HT1080 (cell line): ENCODE measurements around the gene PEX10. TPM values are rescaled to one million over a fixed set of nuclear protein-coding genes. Genes with fewer than 3 reads are reported as not detected.

Experiments used
- DNase-seq: peaks from one replicate; pipeline ENCODE4 v3.0.0-alpha.2; 2015; ENCODE audit warnings: low read depth
- total RNA-seq: library from RNA; depleted of rRNA; stranded (reverse); fragments of >200 nt; shearing (Covaris generic); gene quantifications from 2 replicates; pipeline ENCODE4 v1.2.3, GENCODE V29; 2014

PEX10 gene
- total RNA-seq, 1 experiment from 2014 or later, result 25.6 TPM

DNA sequence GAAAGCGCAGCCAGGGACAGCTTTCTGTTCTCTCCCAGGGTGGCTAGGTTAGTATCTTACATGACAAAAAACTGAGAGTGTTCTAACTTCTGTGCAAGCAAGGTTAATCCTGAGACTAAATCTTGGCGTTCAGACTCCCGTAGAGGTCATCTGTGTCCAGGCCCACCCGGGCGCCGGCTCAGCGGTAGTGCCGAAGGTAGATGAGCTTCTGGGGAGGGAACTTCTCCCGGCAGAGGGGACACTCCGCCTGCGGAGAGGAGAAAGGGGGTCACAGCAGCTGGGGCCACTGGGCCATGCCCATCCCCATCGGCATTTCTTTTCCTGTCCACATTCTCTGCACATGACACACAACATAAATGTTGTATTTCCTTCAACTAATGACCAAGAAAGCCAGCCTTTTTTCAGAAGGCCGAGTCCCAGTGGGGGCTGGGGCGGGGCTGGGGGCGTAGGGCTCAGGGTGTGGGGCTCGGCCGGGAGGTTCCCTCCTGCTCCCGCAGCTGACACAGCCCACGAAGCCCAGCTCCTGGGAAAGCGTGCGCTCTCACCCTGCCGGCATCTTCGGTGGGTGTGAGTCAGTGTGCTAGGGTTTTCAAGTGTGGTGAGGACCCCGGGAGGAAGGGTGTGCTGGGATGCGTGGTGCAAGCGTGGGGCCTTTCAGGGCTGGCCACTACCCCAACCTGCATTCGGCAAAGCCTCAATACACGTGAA is 6.6 kb downstream of the PEX10 start:
- DNase-seq, result peak; percentile 46

DNA sequence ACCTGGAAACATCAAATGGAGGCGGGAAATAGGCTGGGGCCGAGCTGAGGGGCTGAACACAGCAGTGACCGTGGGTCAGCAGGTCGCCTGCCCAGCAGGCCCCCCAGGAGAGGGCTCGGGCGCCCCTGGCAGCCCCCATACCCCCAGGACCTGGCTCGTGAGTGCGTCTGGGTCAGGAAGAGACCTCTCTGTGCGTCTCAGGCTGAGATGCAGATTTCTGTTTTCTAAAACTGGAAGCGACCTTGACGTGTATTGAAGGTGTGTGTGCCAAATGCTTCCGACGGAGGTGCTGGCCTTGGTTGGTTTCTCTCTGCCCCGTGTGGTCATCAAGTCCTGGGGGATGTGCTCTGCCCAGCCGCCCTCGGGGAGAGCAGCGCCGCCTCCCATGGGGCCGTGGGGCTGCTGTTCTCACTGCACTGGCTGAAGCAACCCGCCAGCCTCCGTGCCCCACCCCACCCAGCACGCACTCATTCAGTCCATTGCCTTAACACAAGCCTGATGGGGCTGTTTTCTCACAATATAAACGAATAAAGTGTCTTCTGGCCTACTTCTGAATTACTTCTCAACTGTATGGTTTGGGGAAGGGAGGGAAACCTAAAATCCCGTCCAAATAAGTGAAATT is 7.4 kb downstream of the PEX10 start:
- no peak for DNase-seq

DNA sequence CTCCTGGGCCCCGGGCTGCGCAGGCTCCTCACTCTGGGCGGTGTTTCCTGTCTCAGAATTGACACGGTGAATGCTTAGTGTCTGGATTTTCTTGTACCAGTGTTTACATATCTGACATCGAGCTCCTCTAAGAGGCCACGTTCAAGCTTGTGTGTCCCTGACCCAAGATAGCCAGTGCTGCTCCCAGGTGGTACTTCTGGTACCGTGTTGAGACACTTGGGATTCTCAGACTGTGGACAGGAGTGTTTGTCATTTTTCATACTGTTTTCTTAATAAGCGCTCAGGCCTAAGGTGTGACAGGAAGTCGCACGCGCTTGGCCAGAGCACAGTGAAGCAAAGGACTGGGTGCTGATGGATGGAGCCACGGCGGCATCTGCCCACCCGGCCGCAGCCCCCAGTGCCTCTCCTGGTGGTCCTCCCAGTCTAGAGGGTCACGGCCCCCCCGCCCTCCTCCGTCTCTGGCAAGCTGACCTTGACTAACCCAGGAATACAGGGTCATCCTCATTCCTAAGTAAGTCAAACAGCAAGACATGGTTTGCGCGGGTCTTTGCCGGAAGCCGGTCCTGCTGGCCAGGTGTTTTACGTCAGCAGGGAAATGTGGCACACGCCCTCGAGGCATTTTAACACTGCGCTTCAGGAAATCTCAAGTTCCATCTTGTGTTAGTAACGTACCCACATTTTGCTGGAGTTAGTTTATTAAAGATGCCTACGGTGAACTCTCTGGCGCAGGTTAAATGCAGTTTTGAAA is 8.0 kb downstream of the PEX10 start:
- no peak for DNase-seq

DNA sequence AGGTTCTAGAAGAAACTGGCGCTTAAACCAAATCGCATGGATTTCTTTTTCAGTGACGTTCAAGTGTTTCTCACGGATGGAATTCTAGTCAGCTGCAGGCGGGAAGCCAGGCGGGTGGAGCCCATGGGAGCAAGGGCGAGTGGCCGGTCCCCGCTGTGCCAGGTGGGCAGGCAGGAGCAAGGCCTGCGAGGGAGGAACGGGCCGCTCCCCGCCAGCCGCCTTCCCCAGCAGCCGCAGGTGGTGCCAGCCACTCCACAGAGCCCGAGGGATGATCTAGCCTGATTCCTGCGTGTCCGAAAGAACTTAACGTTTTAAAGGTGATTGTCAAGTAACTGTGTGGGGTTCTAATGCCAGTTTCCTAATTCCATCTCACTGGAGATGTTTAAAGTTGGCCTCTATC is 9.1 kb downstream of the PEX10 start:
- DNase-seq, result no peak

DNA sequence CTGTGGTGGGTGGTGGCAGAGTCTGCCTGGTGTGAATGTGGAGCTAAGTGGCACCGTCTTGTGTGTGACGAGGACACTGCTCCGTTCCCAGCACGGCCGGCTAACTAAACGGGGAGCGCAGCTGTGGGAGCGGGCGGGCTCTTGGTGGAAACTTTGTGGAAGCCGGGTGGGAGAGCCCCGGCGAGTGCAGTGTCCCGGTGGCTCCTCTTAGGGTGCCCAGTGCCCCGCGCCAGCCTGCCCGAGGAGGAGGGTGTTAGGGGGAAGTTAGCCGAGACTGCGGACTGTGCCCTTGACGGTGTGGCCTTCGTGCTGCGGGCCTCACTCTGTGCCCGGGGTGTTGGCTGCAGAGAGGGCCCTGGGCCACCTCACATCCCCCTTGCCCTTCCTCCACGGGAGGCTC is 9.9 kb downstream of the PEX10 start:
- no peak for DNase-seq

DNA sequence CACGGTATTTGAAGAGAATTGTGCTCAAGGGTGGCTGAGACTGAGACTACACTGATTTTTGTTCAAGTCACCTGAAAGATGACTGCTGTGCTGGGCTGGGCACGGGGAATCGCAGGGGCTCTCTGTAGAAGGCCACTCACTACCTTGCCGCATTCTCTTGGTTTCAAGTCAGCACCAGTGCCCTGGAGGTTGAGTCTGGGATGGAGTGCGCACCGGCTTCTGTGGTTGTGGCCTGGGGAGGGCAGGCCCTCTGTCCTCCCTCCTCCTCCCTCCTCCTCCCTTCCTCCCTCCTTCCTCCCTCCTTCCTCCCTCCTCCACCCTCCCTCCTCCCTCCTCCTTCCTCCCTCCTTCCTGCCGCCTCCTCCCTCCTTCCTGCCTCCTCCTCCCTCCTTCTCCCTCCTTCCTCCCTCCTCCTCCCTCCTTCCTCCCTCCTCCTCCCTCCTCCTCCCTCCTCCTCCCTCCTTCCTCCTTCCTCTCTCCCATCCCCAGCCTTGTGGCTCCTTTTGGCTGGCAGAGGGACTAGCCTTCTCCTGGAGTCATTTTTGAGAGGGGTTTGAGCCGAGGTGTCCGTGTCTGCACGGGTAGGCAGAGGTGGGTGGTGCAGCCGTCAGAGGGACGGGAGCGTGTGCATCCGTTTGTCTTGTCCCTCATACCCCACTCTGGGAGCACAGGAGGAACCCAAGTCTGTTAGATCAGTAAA is 11.3 kb downstream of the PEX10 start:
- DNase-seq, result no peak

DNA sequence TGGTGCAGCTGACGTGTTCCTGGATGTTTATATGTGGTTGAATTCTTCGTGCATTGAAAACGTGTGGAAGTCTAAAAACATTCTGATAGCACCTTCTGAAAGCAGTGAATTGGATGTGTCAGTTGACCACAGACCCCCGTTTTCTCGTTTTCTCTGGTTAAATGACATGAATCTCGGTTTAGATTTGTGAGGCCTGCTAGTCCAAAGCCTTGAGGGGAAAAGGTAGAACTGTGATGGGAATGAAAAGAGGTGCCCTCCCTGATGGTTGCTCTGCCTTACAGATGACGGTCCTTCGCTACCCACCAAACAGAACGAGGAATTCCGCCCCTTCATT is 11.8 kb downstream of the PEX10 start:
- DNase-seq, result no peak

DNA sequence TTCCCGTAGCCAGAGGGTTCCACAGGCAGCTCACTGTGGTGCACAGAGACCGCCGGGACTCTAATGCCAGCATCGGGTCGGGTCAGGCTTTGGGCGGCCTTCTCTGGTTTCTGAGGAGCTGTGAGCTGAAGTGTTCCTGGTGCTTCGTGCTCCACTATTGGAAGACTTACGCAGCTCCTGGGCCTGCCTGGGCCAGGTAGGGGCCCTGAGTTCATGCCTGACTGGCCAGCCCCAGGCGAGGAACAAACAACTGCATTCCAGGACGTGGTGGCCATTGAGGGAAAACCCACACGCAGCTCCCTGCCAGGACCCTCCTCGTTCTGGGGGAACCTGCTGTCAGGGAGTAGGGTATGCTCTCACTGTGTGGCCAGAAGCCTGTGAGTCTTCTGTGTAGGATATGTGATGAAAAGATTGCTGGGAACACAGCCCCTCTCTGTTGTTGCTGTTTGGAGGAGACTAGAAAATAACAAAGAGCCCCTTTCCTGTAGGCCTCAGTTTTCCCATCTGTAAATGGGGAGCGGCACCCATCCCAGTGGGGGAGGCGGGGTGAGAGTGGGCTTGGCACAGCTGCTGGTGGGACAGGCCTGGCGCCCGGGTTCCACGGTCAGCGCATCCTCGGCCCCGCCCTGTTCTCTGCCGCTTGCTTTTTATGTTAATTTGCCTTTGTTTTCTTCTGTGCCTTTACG is 12.3 kb downstream of the PEX10 start:
- no peak for DNase-seq

DNA sequence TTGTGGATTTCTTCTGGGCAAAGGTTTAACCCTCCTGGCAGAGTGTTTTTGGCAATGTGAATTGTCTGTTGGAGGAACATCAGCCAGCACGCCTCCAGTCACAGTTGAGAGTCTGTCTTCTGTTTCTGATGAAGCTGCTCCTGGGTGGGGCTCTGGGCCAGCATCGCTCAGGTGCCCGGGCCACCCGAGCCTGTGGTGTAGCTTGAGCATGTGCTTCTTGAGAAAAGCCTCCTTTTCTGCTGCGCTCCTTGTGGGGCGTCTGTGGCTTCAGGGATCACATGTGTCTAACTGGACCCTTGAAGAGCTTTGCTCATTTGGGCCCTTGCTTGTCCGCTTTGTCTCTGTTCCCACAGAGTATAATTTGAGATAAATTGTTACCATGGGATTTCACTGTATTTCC is 13.5 kb downstream of the PEX10 start:
- DNase-seq, result no peak

DNA sequence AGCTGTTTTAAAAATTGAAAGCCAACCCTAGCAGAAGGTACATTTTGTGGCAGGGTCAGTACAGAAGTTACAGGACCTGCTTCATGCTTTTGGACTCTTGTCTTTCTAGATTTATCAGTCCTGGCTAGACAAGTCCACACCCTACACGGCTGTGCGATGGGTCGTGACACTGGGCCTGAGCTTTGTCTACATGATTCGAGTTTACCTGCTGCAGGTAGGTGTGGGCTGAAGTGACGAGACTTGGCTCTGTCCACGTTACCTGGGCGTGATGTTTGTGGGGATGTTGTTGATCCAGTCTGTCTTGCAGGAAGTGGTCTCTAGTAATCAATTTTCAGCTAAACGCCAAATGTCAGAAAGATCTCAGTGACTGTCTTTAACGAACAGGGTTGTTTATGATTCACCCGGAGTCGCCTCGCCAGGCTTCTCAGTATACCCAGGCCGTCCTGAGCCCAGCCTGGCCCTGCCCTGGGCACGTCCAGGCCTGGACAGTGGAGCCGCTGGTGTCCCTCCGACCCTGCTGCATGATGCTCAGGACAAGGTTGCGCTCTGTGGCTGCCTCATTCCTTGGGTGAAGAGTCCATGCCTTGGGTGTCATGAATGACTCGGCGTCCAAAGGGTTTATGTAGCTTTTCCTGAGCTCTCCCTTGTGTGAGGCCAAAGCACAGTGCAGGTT is 15.2 kb downstream of the PEX10 start:
- no peak for DNase-seq

DNA sequence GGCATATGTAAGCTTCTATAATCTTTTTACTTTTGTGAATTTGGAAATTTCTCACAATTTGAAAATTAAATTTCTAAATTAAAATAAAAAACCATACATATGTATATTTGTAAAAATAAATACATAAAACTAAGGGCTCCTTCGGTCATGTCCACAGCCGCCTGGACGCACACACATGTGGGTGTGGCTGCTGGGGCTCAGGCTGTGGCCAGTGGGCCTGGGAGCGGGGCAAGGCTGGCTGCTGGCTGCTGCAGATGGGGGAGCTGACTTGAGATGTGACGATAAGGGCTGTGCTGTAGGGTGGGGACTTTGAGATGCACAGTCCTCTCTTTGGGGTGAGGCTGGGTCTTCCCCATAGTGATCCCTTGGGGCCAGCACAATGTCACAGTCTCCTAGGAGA is 15.9 kb downstream of the PEX10 start:
- no peak for DNase-seq

DNA sequence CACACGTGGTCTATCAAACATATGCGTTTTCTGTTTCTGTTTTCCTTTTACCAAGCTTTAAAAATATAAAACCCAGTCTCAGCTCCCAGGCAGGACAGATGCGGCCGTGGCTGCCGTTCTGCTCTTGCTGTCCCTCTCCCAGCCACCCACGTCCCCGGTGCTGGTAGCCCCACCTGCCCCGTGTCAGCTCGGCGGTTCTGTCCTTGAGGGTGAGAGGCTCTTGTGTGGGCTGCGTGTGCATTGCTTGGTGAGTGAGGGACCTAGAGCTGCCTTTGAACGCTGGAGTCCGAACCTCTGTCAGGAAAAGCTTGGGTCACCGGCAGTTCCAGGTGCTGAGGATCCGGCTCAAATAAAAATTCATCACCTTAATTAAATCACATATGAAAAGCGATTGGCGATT is 16.3 kb downstream of the PEX10 start:
- no peak for DNase-seq

DNA sequence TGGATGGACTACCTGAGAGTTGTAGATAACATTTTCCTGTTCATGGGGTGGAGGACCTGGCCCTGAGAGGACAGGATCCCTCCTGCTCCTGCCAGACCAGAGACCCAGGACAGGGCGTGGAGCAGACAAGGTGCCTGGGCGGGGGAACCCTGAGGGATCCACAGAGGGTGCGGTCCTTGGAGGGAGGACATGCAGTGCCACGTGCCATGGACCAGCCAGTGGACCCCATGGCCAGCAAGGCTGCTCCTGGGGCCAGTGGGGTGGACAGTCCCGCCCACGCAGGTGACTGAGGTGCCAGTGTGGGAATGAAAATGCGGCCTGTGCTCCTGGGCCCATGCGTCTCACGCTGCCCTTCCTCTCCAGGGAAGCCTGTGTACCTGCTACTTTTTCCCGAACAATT is 17.1 kb downstream of the PEX10 start:
- no peak for DNase-seq

DNA sequence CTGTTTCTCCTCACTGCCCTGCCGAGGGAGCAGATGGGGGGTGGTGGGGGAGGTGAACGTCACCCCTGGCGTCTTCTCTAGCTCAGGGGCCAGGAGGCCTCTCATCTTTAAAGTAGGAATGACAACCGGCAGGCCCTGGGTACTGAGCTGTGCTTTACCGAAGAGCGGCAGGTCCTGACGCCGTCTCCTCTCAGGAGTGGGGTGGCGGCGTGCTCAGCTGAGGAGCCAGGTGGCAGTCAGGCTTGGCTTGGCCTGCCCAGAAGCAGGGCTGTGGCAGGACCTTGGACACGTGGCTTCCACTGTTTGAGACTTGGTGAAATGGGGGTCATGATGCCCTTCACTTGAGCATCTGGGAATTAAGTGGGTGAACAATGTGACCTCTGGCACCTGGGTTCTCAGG is 17.6 kb downstream of the PEX10 start:
- DNase-seq, result no peak

DNA sequence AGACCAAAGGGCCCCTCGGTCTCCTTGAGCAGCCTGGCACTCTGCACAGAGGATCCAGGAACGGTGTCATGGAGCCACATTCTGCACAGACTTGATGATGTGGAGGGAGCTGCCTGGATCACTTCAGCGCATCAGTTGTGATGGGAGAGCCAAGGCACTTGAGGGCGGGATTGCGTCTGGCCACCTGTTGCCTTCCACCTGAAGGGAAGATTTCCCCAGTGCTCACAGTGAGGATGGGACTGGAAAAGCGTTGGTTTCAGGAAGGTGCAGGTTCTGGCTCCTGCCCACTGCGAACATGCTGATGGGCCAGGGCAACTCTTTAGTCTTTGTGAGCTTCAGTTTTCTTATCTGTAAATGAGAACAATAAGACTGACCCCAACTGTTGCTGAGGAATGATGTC is 18.1 kb downstream of the PEX10 start:
- DNase-seq, result no peak

DNA sequence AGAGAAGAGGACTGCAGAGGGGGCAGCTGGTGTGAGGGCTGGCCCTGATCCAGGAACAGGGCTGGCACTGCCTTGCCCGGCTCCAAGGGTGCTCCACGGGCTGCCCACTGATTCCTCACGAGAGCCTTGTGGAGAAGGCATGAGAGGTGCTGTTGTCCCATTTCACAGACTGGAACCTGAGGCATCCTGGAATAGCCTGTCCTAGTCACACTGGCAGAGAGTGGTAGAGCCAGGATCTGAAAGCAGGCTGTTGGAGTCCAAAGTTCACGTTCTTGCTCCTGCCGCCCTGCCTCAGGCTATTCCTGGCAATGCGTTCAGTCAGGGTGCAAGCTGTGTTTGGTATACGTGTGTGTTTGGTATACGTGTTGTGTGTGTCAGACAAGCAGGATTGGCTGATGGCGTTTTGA is 18.9 kb downstream of the PEX10 start:
- DNase-seq, result no peak

DNA sequence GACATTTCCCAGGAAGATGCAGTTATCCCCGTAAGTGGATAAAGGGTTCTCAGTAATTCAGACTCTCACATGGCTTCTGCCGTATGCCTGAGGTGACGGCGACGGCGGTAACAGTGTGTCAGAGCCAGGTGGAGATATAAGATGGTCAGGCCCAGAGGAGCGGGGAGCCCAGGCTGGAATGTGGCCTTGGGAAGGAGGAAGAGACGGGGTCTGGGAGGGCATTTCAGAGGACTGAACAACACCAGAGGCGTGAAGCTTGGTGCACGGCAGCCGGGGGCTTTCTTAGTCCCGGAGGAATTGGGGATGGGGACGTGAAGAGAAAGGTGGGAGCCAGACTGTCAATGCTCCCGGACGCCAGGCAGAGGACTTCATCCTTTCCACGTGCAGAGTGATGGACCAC is 19.7 kb downstream of the PEX10 start:
- DNase-seq, result no peak

DNA sequence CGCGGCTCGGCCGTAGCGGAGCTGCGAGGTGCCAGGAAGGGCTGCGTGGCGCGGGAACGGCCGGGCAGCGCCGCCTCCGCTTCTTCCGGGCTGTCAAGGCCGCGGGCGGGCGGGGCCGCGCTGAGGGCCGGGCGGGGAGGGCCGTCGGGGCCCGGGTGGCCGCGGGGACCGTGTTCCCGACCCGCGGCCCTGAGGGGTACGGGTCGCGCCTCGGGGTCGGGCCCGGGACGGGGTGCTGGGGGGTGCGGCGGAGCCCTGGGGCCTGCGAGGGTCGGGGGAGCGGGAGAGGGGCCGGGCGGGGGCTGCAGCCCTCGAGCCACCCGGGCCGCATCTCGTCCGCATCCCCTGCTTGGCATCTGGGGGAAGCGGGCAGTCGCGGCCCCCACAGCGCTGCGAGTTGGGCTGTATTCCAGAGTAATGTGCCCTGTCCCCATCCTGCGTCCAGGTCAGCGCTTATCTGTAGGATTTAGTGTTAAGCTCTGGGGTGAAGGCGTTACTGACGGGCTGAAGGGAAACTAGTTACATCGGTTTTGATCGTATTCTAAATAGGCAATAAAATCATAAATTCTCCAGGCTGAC is 20.3 kb downstream of the PEX10 start:
- no peak for DNase-seq

DNA sequence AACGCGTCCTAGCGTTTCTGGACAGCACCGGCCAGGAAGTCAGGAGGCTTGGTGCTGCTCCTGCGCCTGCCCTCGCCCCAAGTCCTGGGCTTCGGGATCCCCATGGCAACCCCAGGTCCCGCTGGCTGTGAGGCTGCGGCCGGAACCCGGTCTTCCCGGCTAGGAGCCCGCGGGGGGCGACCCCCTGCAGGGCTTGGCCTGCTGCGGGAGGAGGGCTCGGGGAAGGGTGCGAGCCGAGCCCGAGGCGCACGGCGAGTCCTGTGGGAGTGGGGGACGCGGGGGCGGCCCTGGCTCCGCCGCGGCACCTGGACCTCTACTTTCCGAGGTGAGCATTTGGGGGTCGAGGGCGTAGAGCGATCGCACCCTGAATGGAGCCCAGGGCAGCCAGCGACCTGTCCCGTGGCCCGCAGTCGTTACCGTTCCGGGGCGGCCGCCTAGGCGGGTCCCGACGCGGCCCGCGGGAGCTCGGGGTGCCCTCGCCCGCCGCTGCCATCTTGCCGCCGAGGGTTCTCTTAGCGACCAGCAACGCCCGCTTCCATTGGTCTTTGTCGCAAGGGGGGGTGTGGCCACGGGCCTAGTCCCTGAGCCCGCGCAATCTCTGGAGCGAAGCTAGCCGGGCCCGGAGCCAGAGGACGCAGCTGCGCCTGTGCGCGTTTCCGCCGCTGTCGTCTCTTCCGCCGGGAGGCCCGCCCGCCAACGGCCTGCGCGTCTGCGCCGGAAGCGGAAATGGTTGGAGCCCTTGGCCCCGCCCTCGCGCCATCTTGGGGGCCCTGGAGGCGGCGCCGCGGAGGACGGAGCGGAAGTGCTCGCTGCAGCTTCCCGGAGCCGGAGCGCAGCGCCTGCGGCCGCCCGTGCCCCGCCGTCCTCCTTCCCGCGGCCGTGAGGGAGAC is 21.1 kb downstream of the PEX10 start, which contains the start of the genes MORN1 and RER1:
MORN1 (minus strand) TSS at position 514 of the 890 bp plus-strand sequence; CDS start at position 493, 21 bp downstream.
RER1 (plus strand) TSS at position 801 of the 890 bp plus-strand sequence. CDS start 3,950 bp downstream, outside the sequence.
- DNase-seq, result peak; percentile 98
